CD4-positive, alpha-beta T cell treated with Interleukin-6 for 4 hours (primary cell): ENCODE data around the gene CATSPER2.
"Not testable (repeated sequence)": the region's sequence is repeated elsewhere in the genome, so short reads cannot be mapped to it uniquely, and the experiment has no call there.

Source experiments
- DNase-seq: peaks from one replicate; pipeline ENCODE4 v3.0.0-alpha.2; 2020; ENCODE audit warnings: mixed read lengths

Gene CATSPER2

DNA sequence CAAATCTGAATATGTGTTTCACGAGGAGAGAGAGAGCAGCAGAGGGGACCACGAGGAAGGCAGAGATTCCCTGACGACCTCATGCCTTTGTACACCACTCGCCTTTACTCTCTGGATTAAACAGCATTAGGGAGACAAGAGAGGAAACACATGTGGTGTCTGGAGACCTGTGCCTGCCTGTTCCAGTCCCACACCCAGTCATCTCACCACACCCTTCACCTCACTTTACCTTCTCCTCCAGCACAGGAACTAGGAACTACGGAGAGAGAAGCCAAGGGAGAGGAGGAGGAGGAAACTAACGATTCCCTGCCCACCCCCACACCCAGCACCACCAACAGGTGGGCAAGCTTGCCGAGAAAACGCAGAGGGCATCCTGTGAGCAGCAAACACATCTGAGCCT lies 55.8 kb downstream of the CATSPER2 start:
- not testable (repeated sequence) for DNase-seq

DNA sequence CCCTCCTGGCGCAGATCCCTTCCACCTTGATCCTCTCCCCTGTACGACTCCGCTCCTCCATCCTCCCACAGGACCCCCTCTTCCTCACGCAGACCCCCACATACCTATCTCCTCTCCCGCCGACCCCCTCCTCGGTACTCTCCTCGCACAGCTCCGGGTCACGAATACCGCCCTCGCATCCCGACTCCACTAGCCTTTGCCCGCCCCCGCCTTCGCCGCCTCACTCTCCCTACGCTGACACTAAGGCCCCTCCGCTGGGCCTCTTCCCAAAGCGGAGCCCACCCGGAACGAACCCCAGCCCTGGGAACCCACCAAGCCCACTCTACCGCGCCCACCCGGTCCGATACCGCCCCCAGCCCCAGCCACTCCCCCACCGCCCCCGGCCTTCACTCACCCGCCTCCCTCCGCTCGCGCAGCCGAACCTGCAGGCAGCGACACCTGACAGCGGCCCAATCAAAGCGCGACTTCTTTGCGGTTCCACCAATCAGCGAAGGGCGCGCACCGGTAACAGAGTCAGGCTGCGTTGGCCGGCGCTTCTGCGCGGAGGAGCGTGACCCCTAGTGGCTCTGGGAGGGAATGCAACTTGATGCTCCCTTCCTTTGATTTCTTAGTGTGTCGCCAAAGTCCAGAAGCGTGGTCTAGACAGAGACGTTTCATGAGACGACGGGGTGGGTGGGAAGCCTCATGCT lies 58.7 kb downstream of the CATSPER2 start, which contains the start of gene PPIP5K1:
Gene PPIP5K1 (minus strand): TSS at position 431 of the 689 bp plus-strand sequence. CDS start 5,704 bp downstream, outside the sequence.
- not testable (repeated sequence) for DNase-seq
